HG03432 (cell line): Measurements from ENCODE around the gene ETS1.

ENCODE experiments used
- ATAC-seq: cut with Tn5 transposase; IDR thresholded peaks from one replicate; pipeline ENCODE4 v1.9.1; 2021; ENCODE audit warnings: mild to moderate bottlenecking, moderate library complexity; ENCODE audit not compliant: unreplicated experiment

The ETS1 gene

GRCh38 chr11:128412847-128413791 is 174.2 kb downstream of the ETS1 start:
- peak; percentile 84 for ATAC-seq

DNA sequence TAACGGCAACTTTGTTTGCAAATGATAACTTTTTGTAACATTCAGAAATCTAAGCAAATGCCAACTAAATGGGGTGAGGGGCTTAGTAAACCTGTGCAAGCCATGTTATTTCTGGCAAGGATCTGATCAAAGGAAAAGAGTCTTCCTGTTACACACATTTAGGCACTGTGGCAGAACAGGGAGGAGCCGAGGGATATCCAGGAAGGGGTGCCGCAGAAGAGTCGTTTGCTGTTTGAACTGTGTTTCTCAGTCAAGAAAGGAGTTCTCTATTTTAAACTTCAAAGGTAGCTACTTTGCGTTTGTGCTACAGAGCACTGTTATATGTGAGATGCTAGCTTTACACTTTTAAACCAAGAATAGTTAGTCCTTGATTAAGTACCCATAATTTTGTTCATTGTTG is 175.5 kb downstream of the ETS1 start:
- no peak for ATAC-seq

GRCh38 chr11:128411150-128411549 is 176.2 kb downstream of the ETS1 start:
- no peak for ATAC-seq

DNA sequence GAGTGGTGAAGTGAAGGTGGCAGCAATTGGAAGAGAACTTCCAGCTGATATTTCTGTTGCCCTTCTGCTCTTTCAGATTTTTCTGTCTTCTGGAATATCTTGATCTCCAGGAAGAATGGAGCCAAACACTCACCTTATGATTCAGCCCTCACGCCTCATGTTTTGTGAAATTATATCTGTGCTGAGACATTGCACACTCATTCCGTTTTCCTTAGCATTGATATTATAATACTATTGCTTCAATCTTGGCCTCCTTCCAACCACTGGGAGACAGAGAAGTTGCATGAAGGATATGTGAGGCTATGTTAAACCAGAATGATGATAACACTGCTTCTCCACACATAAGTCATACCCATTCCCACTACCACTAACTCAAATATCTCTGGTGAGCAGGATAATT is 177.9 kb downstream of the ETS1 start:
- no peak for ATAC-seq
